ENCODE measurements around the gene HAPLN3. TPM values are rescaled to one million over a fixed set of nuclear protein-coding genes. Genes with fewer than 3 reads are reported as not detected.
A peak's percentile ranks its signal among the peaks of the same experiment; 100 is the strongest.

Gene HAPLN3
- total and polyA plus RNA-seq, 9 donors = 2.7 to 10.0 (median 3.9) TPM

GRCh38 chr15:88907111-88907510, 11.8 kb upstream of the HAPLN3 start:
- no peaks in the 10 kb centered on the region for H3K36me3 ChIP-seq
- WGBS, 3 donors = 81 to 90% (median 85%) methylated on average over 14 of the region's 14 CpGs
- no peak for DNase-seq
- H3K4me3 ChIP-seq = no peak overlapping the region
- TF ChIP-seq POLR2A (IDR thresholded peaks at IDR 0.05) = no peak
- intact Hi-C loops (cut with DNase I) = loop anchor here (5.0 to 10.0 kb wide), 5 partner anchors 108 to 422 kb away; no protein-coding TSS in a partner anchor
- H3K27ac ChIP-seq = no peak overlapping the region
- H3K4me1 ChIP-seq (ENCODE audit: insufficient read depth) = peaks cover 6% of the 10 kb centered on the region
- no peaks in the 10 kb centered on the region for H3K27me3 ChIP-seq
- H3K9me3 ChIP-seq = no peaks in the 10 kb centered on the region

GRCh38 chr15:88906551-88906950, 11.2 kb upstream of the HAPLN3 start:
- TF ChIP-seq POLR2A (IDR thresholded peaks at IDR 0.05) = no peak
- TF ChIP-seq EP300 (IDR thresholded peaks at IDR 0.05) = no peak
- no peak for TF ChIP-seq CTCF (IDR thresholded peaks at IDR 0.05)
- no peak for DNase-seq
- Histone ChIP-seq H3K9me3 (no peaks in the 10 kb centered on the region), H3K4me1 (ENCODE audit: insufficient read depth) (peaks cover 2% of the 10 kb centered on the region), H3K27ac (no peak overlapping the region), H3K36me3 (no peaks in the 10 kb centered on the region), H3K27me3 (no peaks in the 10 kb centered on the region), H3K4me3 (no peak overlapping the region)
- 96 to 98% (median 97%) methylated on average over 7 of the region's 7 CpGs for WGBS, 3 donors
- intact Hi-C loops (cut with DNase I) = loop anchor here (5.0 to 10.0 kb wide), 5 partner anchors 108 to 422 kb away; no protein-coding TSS in a partner anchor

GRCh38 chr15:88906130-88906529, 10.8 kb upstream of the HAPLN3 start:
- intact Hi-C loops (cut with DNase I) = loop anchor here (5.0 to 10.0 kb wide), 5 partner anchors 109 to 421 kb away; no protein-coding TSS in a partner anchor
- Histone ChIP-seq H3K27ac (no peak overlapping the region), H3K27me3 (no peaks in the 10 kb centered on the region), H3K36me3 (no peaks in the 10 kb centered on the region), H3K4me3 (no peak overlapping the region), H3K9me3 (no peaks in the 10 kb centered on the region), H3K4me1 (ENCODE audit: insufficient read depth) (peaks cover under 1% of the 10 kb centered on the region)
- TF ChIP-seq CTCF (IDR thresholded peaks at IDR 0.05) = no peak
- no peak for TF ChIP-seq EP300 (IDR thresholded peaks at IDR 0.05)
- TF ChIP-seq POLR2A (IDR thresholded peaks at IDR 0.05) = no peak
- WGBS, 3 donors = 97 to 100% (median 100%) methylated on average over 1 of the region's 1 CpG
- no peak for DNase-seq

GRCh38 chr15:88905576-88905975, 10.2 kb upstream of the HAPLN3 start:
- DNase-seq = no peak
- 80 to 85% (median 83%) methylated on average over 11 of the region's 11 CpGs for WGBS, 3 donors
- Histone ChIP-seq H3K27me3 (no peaks in the 10 kb centered on the region), H3K36me3 (no peaks in the 10 kb centered on the region), H3K27ac (no peak overlapping the region), H3K9me3 (no peaks in the 10 kb centered on the region), H3K4me1 (ENCODE audit: insufficient read depth) (no peaks in the 10 kb centered on the region), H3K4me3 (no peak overlapping the region)
- intact Hi-C loops (cut with DNase I) = loop anchor here (2.0 to 10.0 kb wide), 6 partner anchors 109 to 421 kb away; no protein-coding TSS in a partner anchor
- TF ChIP-seq CTCF (IDR thresholded peaks at IDR 0.05) (no peak), EP300 (IDR thresholded peaks at IDR 0.05) (no peak), POLR2A (IDR thresholded peaks at IDR 0.05) (no peak)

GRCh38 chr15:88904624-88905327, 9.4 kb upstream of the HAPLN3 start:
- Histone ChIP-seq H3K27me3 (no peaks in the 10 kb centered on the region), H3K4me1 (ENCODE audit: insufficient read depth) (no peaks in the 10 kb centered on the region), H3K9me3 (no peaks in the 10 kb centered on the region), H3K4me3 (no peak overlapping the region), H3K27ac (no peak overlapping the region), H3K36me3 (no peaks in the 10 kb centered on the region)
- 22 to 27% (median 25%) methylated on average over 10 of the region's 10 CpGs for WGBS, 3 donors
- TF ChIP-seq EP300 (IDR thresholded peaks at IDR 0.05) (no peak), CTCF (IDR thresholded peaks at IDR 0.05) (peak; percentile 83 to 95 (median 87))
- intact Hi-C loops (cut with DNase I) = loop anchor here (2.0 to 10.0 kb wide), 7 partner anchors 98 to 420 kb away; no protein-coding TSS in a partner anchor
- peak; percentile 63 to 84 (median 81) for DNase-seq

Measured in ovary (tissue), 9 donors.